ENCODE measurements around the gene PJA1. TPM values are rescaled to one million over a fixed set of nuclear protein-coding genes. Genes with fewer than 3 reads are reported as not detected.

The PJA1 gene
- total RNA-seq, 2 donors from 2014 or later, result 8.2 to 8.3 TPM

GRCh38 chrX:69153060-69153730 lies 12.1 kb downstream of the PJA1 start:
- Histone ChIP-seq H3K36me3 (replicated peaks in 1 of 2; ENCODE audit: insufficient read depth in 1 of 2, low read depth in 2 of 2) (no peaks in the 10 kb centered on the region), H3K27me3 (no peaks in the 10 kb centered on the region), H3K4me1 (no peaks in the 10 kb centered on the region), H3K9me3 (no peaks in the 10 kb centered on the region), H3K4me3 (no peak overlapping the region), H3K27ac (no peak overlapping the region)
- TF ChIP-seq, protein P1, sequence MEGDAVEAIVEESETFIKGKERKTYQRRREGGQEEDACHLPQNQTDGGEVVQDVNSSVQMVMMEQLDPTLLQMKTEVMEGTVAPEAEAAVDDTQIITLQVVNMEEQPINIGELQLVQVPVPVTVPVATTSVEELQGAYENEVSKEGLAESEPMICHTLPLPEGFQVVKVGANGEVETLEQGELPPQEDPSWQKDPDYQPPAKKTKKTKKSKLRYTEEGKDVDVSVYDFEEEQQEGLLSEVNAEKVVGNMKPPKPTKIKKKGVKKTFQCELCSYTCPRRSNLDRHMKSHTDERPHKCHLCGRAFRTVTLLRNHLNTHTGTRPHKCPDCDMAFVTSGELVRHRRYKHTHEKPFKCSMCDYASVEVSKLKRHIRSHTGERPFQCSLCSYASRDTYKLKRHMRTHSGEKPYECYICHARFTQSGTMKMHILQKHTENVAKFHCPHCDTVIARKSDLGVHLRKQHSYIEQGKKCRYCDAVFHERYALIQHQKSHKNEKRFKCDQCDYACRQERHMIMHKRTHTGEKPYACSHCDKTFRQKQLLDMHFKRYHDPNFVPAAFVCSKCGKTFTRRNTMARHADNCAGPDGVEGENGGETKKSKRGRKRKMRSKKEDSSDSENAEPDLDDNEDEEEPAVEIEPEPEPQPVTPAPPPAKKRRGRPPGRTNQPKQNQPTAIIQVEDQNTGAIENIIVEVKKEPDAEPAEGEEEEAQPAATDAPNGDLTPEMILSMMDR (IDR thresholded peaks at IDR 0.05), result no peak
- no peak for TF ChIP-seq POLR2A (IDR thresholded peaks at IDR 0.05)
- ATAC-seq (no peak), DNase-seq (peak in 2 of 4 donors; percentile 12 to 23)
- WGBS, 2 donors, result 71% methylated on average over 8 of the region's 8 CpGs; no CpG with 5 or more reads in 1 of the 2 donors
- intact Hi-C loops (cut with DNase I), result no loop called here

- 0 to 17% methylated on average over 1 of the region's 1 CpG for WGBS, 2 donors
- intact Hi-C loops (cut with DNase I), result no loop called here
- H3K9me3 ChIP-seq, result no peaks in the 10 kb centered on the region
- H3K4me3 ChIP-seq, result no peak overlapping the region
- no peak for TF ChIP-seq POLR2A (IDR thresholded peaks at IDR 0.05)
- TF ChIP-seq, protein P1 (IDR thresholded peaks at IDR 0.05), result no peak
- no peaks in the 10 kb centered on the region for H3K36me3 ChIP-seq (replicated peaks in 1 of 2; ENCODE audit: insufficient read depth in 1 of 2, low read depth in 2 of 2)
- no peaks in the 10 kb centered on the region for H3K4me1 ChIP-seq
- no peaks in the 10 kb centered on the region for H3K27me3 ChIP-seq
- no peak for ATAC-seq
- peak; percentile 20 to 62 (median 49) for DNase-seq
- H3K27ac ChIP-seq, result no peak overlapping the region
Measured at GRCh38 chrX:69152417-69152841, 12.8 kb downstream of the PJA1 start.

DNA sequence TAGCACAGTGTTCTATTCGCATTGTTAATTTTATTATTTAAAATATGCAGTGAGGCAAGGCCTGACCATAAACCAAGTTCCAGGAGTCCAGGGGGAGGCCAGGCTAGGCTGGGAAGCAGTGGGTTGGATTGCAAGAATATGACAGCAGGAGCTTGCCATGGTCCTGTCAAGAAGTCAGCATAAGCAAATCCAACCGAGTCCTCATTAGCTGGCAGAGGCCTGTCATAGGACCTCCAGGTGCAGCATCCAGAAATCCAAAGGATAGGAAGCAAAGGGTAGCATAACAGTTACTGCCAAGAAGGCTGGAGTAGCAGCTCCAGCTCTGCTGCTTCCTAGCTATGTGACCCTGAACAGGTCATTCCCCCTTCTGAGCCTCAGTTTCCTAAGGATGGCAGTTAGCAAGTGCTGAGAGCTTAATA lies 13.4 kb downstream of the PJA1 start:
- Histone ChIP-seq H3K4me1 (no peaks in the 10 kb centered on the region), H3K9me3 (no peaks in the 10 kb centered on the region), H3K27ac (no peak overlapping the region), H3K36me3 (replicated peaks in 1 of 2; ENCODE audit: insufficient read depth in 1 of 2, low read depth in 2 of 2) (no peaks in the 10 kb centered on the region), H3K4me3 (no peak overlapping the region), H3K27me3 (no peaks in the 10 kb centered on the region)
- TF ChIP-seq, protein P1 (IDR thresholded peaks at IDR 0.05), result no peak
- TF ChIP-seq POLR2A (IDR thresholded peaks at IDR 0.05), result no peak
- no peak for ATAC-seq
- DNase-seq, result no peak
- WGBS, 2 donors, result 80 to 83% methylated on average over 1 of the region's 2 CpGs
- intact Hi-C loops (cut with DNase I), result no loop called here

GRCh38 chrX:69150281-69150960 lies 14.8 kb downstream of the PJA1 start:
- TF ChIP-seq POLR2A (IDR thresholded peaks at IDR 0.05), result no peak
- TF ChIP-seq, protein P1 (IDR thresholded peaks at IDR 0.05), result no peak
- H3K9me3 ChIP-seq, result no peaks in the 10 kb centered on the region
- DNase-seq, result no peak
- H3K36me3 ChIP-seq (replicated peaks in 1 of 2; ENCODE audit: insufficient read depth in 1 of 2, low read depth in 2 of 2), result no peaks in the 10 kb centered on the region
- no peak overlapping the region for H3K27ac ChIP-seq
- no peaks in the 10 kb centered on the region for H3K27me3 ChIP-seq
- no peaks in the 10 kb centered on the region for H3K4me1 ChIP-seq
- no peak for ATAC-seq
- 62 to 63% methylated on average over 7 to 8 of the region's 12 CpGs for WGBS, 2 donors
- H3K4me3 ChIP-seq, result no peak overlapping the region
- intact Hi-C loops (cut with DNase I), result no loop called here

Measured in body of pancreas (tissue), 4 donors.